Neural cell (in vitro differentiated cells): ENCODE measurements around the gene WDR70.

Source experiments
- CTCF ChIP-seq: fragments of 450-650 bp; IDR thresholded peaks from 2 replicates; pipeline ENCODE4 v1.5.1; 2014; ENCODE audit warnings: antibody characterized with exemption, mild to moderate bottlenecking, moderate library complexity; ENCODE audit not compliant: poor library complexity, severe bottlenecking
- EP300 ChIP-seq: fragments of 450-650 bp; conservative IDR thresholded peaks from 2 replicates; pipeline ENCODE4 v1.6.1; 2014; ENCODE audit warnings: antibody characterized with exemption, mild to moderate bottlenecking, moderate library complexity; ENCODE audit not compliant: poor library complexity, severe bottlenecking
- EZH2 ChIP-seq: fragments of 200-600, 300-800 bp; shearing (Covaris generic), sonication (generic); IDR thresholded peaks from 2 replicates; pipeline ENCODE4 v1.6.1; 2014; ENCODE audit warnings: antibody characterized with exemption, low read length, borderline replicate concordance, mild to moderate bottlenecking; ENCODE audit not compliant: insufficient read depth, poor library complexity, severe bottlenecking
- POLR2AphosphoS5 ChIP-seq: IDR thresholded peaks from 2 replicates; pipeline ENCODE4 v1.6.1; 2012
- RAD21 ChIP-seq: fragments of 450-650 bp; conservative IDR thresholded peaks from 2 replicates; pipeline ENCODE4 v1.6.1; 2014; ENCODE audit warnings: antibody characterized with exemption, mild to moderate bottlenecking, moderate library complexity
- SMC3 ChIP-seq: fragments of 450-650 bp; conservative IDR thresholded peaks from 2 replicates; pipeline ENCODE4 v1.6.1; 2014; ENCODE audit warnings: antibody characterized with exemption, mild to moderate bottlenecking, moderate library complexity; ENCODE audit not compliant: poor library complexity
- TAF1 ChIP-seq: IDR thresholded peaks from 2 replicates; pipeline ENCODE4 v1.6.1; 2012; ENCODE audit warnings: low read depth
- TF ChIP-seq, protein P1 (sequence below): IDR thresholded peaks from 2 replicates; pipeline ENCODE4 v1.6.1; 2012; ENCODE audit warnings: borderline replicate concordance

DNA sequence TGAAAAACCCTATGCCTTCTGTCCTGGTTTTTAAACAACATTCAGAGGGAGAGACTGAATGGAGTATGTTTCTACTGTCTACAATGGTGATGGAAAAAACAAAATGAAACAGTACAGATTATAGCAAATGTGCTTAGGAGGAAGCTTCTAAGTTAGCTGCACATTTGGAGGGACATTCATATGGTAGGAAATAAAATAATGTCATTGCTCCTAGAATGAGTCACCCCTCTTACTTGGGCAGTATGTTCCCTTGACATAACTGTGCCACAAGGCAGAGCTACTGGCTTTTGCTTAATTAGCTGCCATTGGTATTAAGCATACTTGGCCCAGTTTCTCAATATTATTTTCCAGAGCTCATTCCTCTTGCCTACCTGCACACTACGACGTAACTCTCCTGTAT, 331.8 kb downstream of the WDR70 start:
- TF ChIP-seq CTCF (no peak), RAD21 (no peak), EP300 (no peak), POLR2AphosphoS5 (no peak), EZH2 (no peak), SMC3 (no peak), TAF1 (no peak)
- TF ChIP-seq, protein P1, sequence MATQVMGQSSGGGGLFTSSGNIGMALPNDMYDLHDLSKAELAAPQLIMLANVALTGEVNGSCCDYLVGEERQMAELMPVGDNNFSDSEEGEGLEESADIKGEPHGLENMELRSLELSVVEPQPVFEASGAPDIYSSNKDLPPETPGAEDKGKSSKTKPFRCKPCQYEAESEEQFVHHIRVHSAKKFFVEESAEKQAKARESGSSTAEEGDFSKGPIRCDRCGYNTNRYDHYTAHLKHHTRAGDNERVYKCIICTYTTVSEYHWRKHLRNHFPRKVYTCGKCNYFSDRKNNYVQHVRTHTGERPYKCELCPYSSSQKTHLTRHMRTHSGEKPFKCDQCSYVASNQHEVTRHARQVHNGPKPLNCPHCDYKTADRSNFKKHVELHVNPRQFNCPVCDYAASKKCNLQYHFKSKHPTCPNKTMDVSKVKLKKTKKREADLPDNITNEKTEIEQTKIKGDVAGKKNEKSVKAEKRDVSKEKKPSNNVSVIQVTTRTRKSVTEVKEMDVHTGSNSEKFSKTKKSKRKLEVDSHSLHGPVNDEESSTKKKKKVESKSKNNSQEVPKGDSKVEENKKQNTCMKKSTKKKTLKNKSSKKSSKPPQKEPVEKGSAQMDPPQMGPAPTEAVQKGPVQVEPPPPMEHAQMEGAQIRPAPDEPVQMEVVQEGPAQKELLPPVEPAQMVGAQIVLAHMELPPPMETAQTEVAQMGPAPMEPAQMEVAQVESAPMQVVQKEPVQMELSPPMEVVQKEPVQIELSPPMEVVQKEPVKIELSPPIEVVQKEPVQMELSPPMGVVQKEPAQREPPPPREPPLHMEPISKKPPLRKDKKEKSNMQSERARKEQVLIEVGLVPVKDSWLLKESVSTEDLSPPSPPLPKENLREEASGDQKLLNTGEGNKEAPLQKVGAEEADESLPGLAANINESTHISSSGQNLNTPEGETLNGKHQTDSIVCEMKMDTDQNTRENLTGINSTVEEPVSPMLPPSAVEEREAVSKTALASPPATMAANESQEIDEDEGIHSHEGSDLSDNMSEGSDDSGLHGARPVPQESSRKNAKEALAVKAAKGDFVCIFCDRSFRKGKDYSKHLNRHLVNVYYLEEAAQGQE, result no peak
